Mucosa of descending colon (tissue), 3 donors: ENCODE data around the gene GMDS. TPM values are rescaled to one million over a fixed set of nuclear protein-coding genes. Genes with fewer than 3 reads are reported as not detected.
A peak's percentile ranks its signal among the peaks of the same experiment; 100 is the strongest.

Experiments
- ATAC-seq: fragments of 200-7000 bp; cut with Tn5 transposase; one replicate; pipeline ENCODE4 v1.9.1; 2020; ENCODE audit warnings: mild to moderate bottlenecking, moderate library complexity
- DNase-seq, 3 donors: peaks; one replicate each; pipeline ENCODE4 v3.0.0-alpha.2; 2020
- H3K36me3 ChIP-seq: fragments of 200-600 bp; one replicate; pipeline ENCODE4 v1.8.0; 2021; ENCODE audit warnings: low read depth, mild to moderate bottlenecking
- H3K4me1 ChIP-seq: fragments of 200-600 bp; one replicate; pipeline ENCODE4 v1.8.0; 2021; ENCODE audit warnings: low read depth, mild to moderate bottlenecking
- H3K4me3 ChIP-seq: fragments of 200-600 bp; one replicate; pipeline ENCODE4 v1.8.0; 2021; ENCODE audit warnings: mild to moderate bottlenecking
- H3K9me3 ChIP-seq: fragments of 200-600 bp; one replicate; pipeline ENCODE4 v1.8.0; 2021; ENCODE audit warnings: mild to moderate bottlenecking
- CTCF ChIP-seq: fragments of 200-600 bp; IDR thresholded peaks from one replicate; pipeline ENCODE4 v1.8.0; 2022; ENCODE audit warnings: antibody characterized with exemption, mild to moderate bottlenecking
- intact Hi-C, 2 donors: fragments of 100-400 bp; cut with DNase I in 1 of 2; cut with micrococcal nuclease in 1 of 2; formaldehyde crosslinking; loops; one replicate each; pipeline versions ENCODE4 v1.11.0 to v1.11.1; 2022; cut with DNase I, micrococcal nuclease
- total RNA-seq, 3 donors: library from RNA; stranded (reverse); fragmentation: NEBNext Ultra II Directional in 2 of 3; extraction: Animal tissue kit (Norgen Biotek cat#: 25700) in 2 of 3; gene quantifications; one replicate each; pipeline versions ENCODE4 v1.2.1 to v1.2.4, GENCODE V29; 2021 to 2023
- donor health status: DM: no; HTN: no; CAD: no; lungs with moderate emphysema.
- donor health status: DM: no; HTN: no; CAD: no.
- donor health status: DM: no; HTN: yes; CAD: no.

Gene GMDS
- total RNA-seq, 3 donors from 2014 or later: 68.0 to 228 (median 135) TPM

DNA sequence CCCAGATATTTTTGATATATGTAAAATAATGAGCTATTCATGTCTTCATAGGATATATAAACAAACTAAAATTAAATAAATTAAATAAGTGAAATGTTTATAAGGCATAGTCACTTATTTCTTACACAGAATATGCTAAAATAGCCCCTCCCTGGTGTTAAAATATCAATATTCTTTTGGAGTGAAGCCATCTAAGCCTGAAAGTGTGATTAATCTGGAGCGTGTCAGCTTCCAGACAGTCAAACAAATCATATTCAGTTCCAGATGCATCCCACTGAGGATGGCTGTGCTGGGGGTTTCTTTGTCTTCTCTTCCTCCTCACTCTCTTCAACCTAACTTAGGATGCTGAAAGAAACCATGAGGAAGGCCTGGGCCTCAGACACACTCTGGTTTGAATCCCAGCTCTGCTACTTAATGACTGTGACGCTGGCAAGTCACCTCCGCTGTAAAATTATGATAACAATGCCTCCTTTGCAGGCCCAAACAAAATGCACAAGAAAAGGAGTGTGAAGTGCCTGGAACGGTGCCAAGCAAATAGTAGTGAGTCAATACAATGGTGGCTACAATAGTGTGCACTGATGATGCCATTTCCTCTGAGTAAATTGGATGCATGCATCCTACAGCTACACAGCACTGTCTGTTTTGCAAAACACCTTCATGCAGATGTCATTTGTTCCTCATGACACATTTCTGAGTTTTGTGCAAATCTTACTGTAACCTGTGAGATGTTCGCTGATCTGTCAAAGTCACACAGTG, 474.3 kb downstream of the GMDS start:
- intact Hi-C loops: no loop called here
- DNase-seq (peak in 1 of 3 donors; percentile 45), ATAC-seq (peak; percentile 59)
- H3K9me3 ChIP-seq: no peaks in the 10 kb centered on the region
- no peak overlapping the region for H3K4me3 ChIP-seq
- H3K4me1 ChIP-seq: no peaks in the 10 kb centered on the region
- no peaks in the 10 kb centered on the region for H3K36me3 ChIP-seq
- TF ChIP-seq CTCF: no peak

- ATAC-seq: peak; percentile 12
- H3K4me1 ChIP-seq: no peaks in the 10 kb centered on the region
- DNase-seq: no peak
- TF ChIP-seq CTCF: no peak
- H3K9me3 ChIP-seq: no peaks in the 10 kb centered on the region
- no peaks in the 10 kb centered on the region for H3K36me3 ChIP-seq
- intact Hi-C loops: no loop called here
- no peak overlapping the region for H3K4me3 ChIP-seq
Observed at GRCh38 chr6:1770435-1770843, 475.0 kb downstream of the GMDS start.

- H3K36me3 ChIP-seq: no peaks in the 10 kb centered on the region
- TF ChIP-seq CTCF: no peak
- DNase-seq (no peak), ATAC-seq (peak; percentile 53)
- no peak overlapping the region for H3K4me3 ChIP-seq
- H3K9me3 ChIP-seq: no peaks in the 10 kb centered on the region
- no peaks in the 10 kb centered on the region for H3K4me1 ChIP-seq
- intact Hi-C loops: no loop called here
Observed at GRCh38 chr6:1767481-1768246, 477.7 kb downstream of the GMDS start.

GRCh38 chr6:1766654-1767053, 478.8 kb downstream of the GMDS start:
- no peak overlapping the region for H3K4me3 ChIP-seq
- TF ChIP-seq CTCF: no peak
- no peaks in the 10 kb centered on the region for H3K36me3 ChIP-seq
- intact Hi-C loops: no loop called here
- peaks cover 3% of the 10 kb centered on the region for H3K4me1 ChIP-seq
- ATAC-seq: no peak
- no peak for DNase-seq
- H3K9me3 ChIP-seq: no peaks in the 10 kb centered on the region

- intact Hi-C loops: no loop called here
- no peaks in the 10 kb centered on the region for H3K9me3 ChIP-seq
- H3K4me1 ChIP-seq: peaks cover 5% of the 10 kb centered on the region
- ATAC-seq (no peak), DNase-seq (no peak)
- no peak for TF ChIP-seq CTCF
- no peaks in the 10 kb centered on the region for H3K36me3 ChIP-seq
- no peak overlapping the region for H3K4me3 ChIP-seq
Observed at GRCh38 chr6:1765160-1765903, 480.1 kb downstream of the GMDS start.
